Measurements from ENCODE around the gene LRRC27. TPM values are rescaled to one million over a fixed set of nuclear protein-coding genes. Genes with fewer than 3 reads are reported as not detected.

The LRRC27 gene
- total and polyA plus RNA-seq, 7 experiments from 2014 or later, result 1.8 to 10.8 (median 6.0) TPM

GRCh38 chr10:132363921-132364593 is 32.1 kb downstream of the LRRC27 start:
- Histone ChIP-seq H3K36me3 (ENCODE audit: control insufficient read depth in 2 of 3, insufficient read depth in 3 of 3, low read length in 3 of 3) (no peaks in the 10 kb centered on the region), H3K9me3 (ENCODE audit: control insufficient read depth in 2 of 3, low read length in 3 of 3) (no peaks in the 10 kb centered on the region), H3K27me3 (ENCODE audit: control insufficient read depth in 2 of 2, insufficient read depth in 2 of 2, low read length in 2 of 2) (no peaks in the 10 kb centered on the region), H3K27ac (ENCODE audit: low read depth, low read length) (no peak overlapping the region), H3K4me1 (ENCODE audit: control insufficient read depth in 2 of 2, insufficient read depth in 2 of 2, low read length in 2 of 2) (no peaks in the 10 kb centered on the region), H3K4me3 (ENCODE audit: low read length) (no peak overlapping the region)
- intact Hi-C loops (cut with micrococcal nuclease), result no loop called here
- peak; percentile 61 for ATAC-seq
- peaks cover 0 to 8% (median 0%) of the 10 kb centered on the region in 11 donors for H3K9me3 Mint-ChIP-seq
- H3K27me3 Mint-ChIP-seq, result peaks cover 0 to 5% (median 0%) of the 10 kb centered on the region in 5 donors
- DNase-seq, result no peak
- H3K4me3 Mint-ChIP-seq, result no peak overlapping the region
- H3K4me1 Mint-ChIP-seq, result peaks cover 0 to 10% (median 5%) of the 10 kb centered on the region in 7 donors
- H3K27ac Mint-ChIP-seq, result peak overlapping the region in 3 of 9 donors; percentile 0 to 72 (median 28)
- ChIA-PET CTCF (no interaction called here), POLR2A (no interaction called here)
- peaks cover 7 to 28% (median 9%) of the 10 kb centered on the region in 5 donors for H3K36me3 Mint-ChIP-seq

GRCh38 chr10:132364594-132364970 is 32.6 kb downstream of the LRRC27 start:
- H3K9me3 Mint-ChIP-seq, result peaks cover 0 to 8% (median 0%) of the 10 kb centered on the region in 11 donors
- peak overlapping the region in 3 of 9 donors; percentile 0 to 36 (median 28) for H3K27ac Mint-ChIP-seq
- DNase-seq (peak in 1 of 9 donors; percentile 65), ATAC-seq (peak; percentile 60)
- intact Hi-C loops (cut with micrococcal nuclease), result no loop called here
- peaks cover 7 to 31% (median 9%) of the 10 kb centered on the region in 5 donors for H3K36me3 Mint-ChIP-seq
- ChIA-PET CTCF (no interaction called here), POLR2A (no interaction called here)
- H3K4me1 ChIP-seq (ENCODE audit: control insufficient read depth in 2 of 2, insufficient read depth in 2 of 2, low read length in 2 of 2), result no peaks in the 10 kb centered on the region
- H3K27me3 Mint-ChIP-seq, result peaks cover 0 to 5% (median 0%) of the 10 kb centered on the region in 5 donors
- no peaks in the 10 kb centered on the region for H3K9me3 ChIP-seq (ENCODE audit: control insufficient read depth in 2 of 3, low read length in 3 of 3)
- no peak overlapping the region for H3K4me3 ChIP-seq (ENCODE audit: low read length)
- no peaks in the 10 kb centered on the region for H3K27me3 ChIP-seq (ENCODE audit: control insufficient read depth in 2 of 2, insufficient read depth in 2 of 2, low read length in 2 of 2)
- no peak overlapping the region for H3K27ac ChIP-seq (ENCODE audit: low read depth, low read length)
- H3K4me1 Mint-ChIP-seq, result peaks cover 0 to 10% (median 5%) of the 10 kb centered on the region in 7 donors
- H3K4me3 Mint-ChIP-seq, result no peak overlapping the region
- H3K36me3 ChIP-seq (ENCODE audit: control insufficient read depth in 2 of 3, insufficient read depth in 3 of 3, low read length in 3 of 3), result no peaks in the 10 kb centered on the region

GRCh38 chr10:132365102-132365501 is 33.1 kb downstream of the LRRC27 start:
- intact Hi-C loops (cut with micrococcal nuclease), result no loop called here
- H3K9me3 Mint-ChIP-seq, result peaks cover 0 to 8% (median 0%) of the 10 kb centered on the region in 11 donors
- ATAC-seq, result no peak

GRCh38 chr10:132366006-132366405 is 34.0 kb downstream of the LRRC27 start:
- peaks cover 0 to 10% (median 5%) of the 10 kb centered on the region in 7 donors for H3K4me1 Mint-ChIP-seq

More at GRCh38 chr10:132365102-132365501, 33.1 kb downstream of the LRRC27 start:
- H3K36me3 Mint-ChIP-seq, result peaks cover 7 to 31% (median 9%) of the 10 kb centered on the region in 5 donors
- H3K27me3 ChIP-seq (ENCODE audit: control insufficient read depth in 2 of 2, insufficient read depth in 2 of 2, low read length in 2 of 2), result no peaks in the 10 kb centered on the region
- peaks cover 0 to 10% (median 5%) of the 10 kb centered on the region in 7 donors for H3K4me1 Mint-ChIP-seq
- no peak overlapping the region for H3K27ac ChIP-seq (ENCODE audit: low read depth, low read length)
- no peaks in the 10 kb centered on the region for H3K9me3 ChIP-seq (ENCODE audit: control insufficient read depth in 2 of 3, low read length in 3 of 3)
- H3K4me3 Mint-ChIP-seq, result no peak overlapping the region
- CTCF ChIA-PET, result no interaction called here
- no peak overlapping the region for H3K4me3 ChIP-seq (ENCODE audit: low read length)
- peak overlapping the region in 1 of 9 donors; percentile 18 for H3K27ac Mint-ChIP-seq
- POLR2A ChIA-PET, result no interaction called here
- peaks cover 0 to 5% (median 0%) of the 10 kb centered on the region in 5 donors for H3K27me3 Mint-ChIP-seq
- DNase-seq, result no peak
- no peaks in the 10 kb centered on the region for H3K36me3 ChIP-seq (ENCODE audit: control insufficient read depth in 2 of 3, insufficient read depth in 3 of 3, low read length in 3 of 3)
- no peaks in the 10 kb centered on the region for H3K4me1 ChIP-seq (ENCODE audit: control insufficient read depth in 2 of 2, insufficient read depth in 2 of 2, low read length in 2 of 2)

GRCh38 chr10:132366499-132366898 is 34.5 kb downstream of the LRRC27 start:
- H3K4me3 Mint-ChIP-seq, result no peak overlapping the region
- Histone ChIP-seq H3K36me3 (ENCODE audit: control insufficient read depth in 2 of 3, insufficient read depth in 3 of 3, low read length in 3 of 3) (no peaks in the 10 kb centered on the region), H3K4me3 (ENCODE audit: low read length) (no peak overlapping the region), H3K9me3 (ENCODE audit: control insufficient read depth in 2 of 3, low read length in 3 of 3) (no peaks in the 10 kb centered on the region), H3K27ac (ENCODE audit: low read depth, low read length) (no peak overlapping the region), H3K4me1 (ENCODE audit: control insufficient read depth in 2 of 2, insufficient read depth in 2 of 2, low read length in 2 of 2) (peaks cover 0 to 3% of the 10 kb centered on the region in 2 donors), H3K27me3 (ENCODE audit: control insufficient read depth in 2 of 2, insufficient read depth in 2 of 2, low read length in 2 of 2) (no peaks in the 10 kb centered on the region)
- ChIA-PET POLR2A (no interaction called here), CTCF (no interaction called here)
- intact Hi-C loops (cut with micrococcal nuclease), result no loop called here
- H3K27ac Mint-ChIP-seq, result no peak overlapping the region
- H3K36me3 Mint-ChIP-seq, result peaks cover 7 to 31% (median 9%) of the 10 kb centered on the region in 5 donors
- H3K9me3 Mint-ChIP-seq, result peaks cover 0 to 8% (median 0%) of the 10 kb centered on the region in 11 donors
- ATAC-seq, result no peak
- no peak for DNase-seq
- H3K4me1 Mint-ChIP-seq, result peaks cover 0 to 11% (median 7%) of the 10 kb centered on the region in 7 donors
- peaks cover 0 to 5% (median 0%) of the 10 kb centered on the region in 5 donors for H3K27me3 Mint-ChIP-seq

More at GRCh38 chr10:132366006-132366405, 34.0 kb downstream of the LRRC27 start:
- Histone ChIP-seq H3K4me3 (ENCODE audit: low read length) (no peak overlapping the region), H3K27me3 (ENCODE audit: control insufficient read depth in 2 of 2, insufficient read depth in 2 of 2, low read length in 2 of 2) (no peaks in the 10 kb centered on the region), H3K4me1 (ENCODE audit: control insufficient read depth in 2 of 2, insufficient read depth in 2 of 2, low read length in 2 of 2) (no peaks in the 10 kb centered on the region), H3K36me3 (ENCODE audit: control insufficient read depth in 2 of 3, insufficient read depth in 3 of 3, low read length in 3 of 3) (no peaks in the 10 kb centered on the region), H3K27ac (ENCODE audit: low read depth, low read length) (no peak overlapping the region), H3K9me3 (ENCODE audit: control insufficient read depth in 2 of 3, low read length in 3 of 3) (no peaks in the 10 kb centered on the region)
- no peak for ATAC-seq
- peaks cover 7 to 31% (median 9%) of the 10 kb centered on the region in 5 donors for H3K36me3 Mint-ChIP-seq
- ChIA-PET CTCF (no interaction called here), POLR2A (no interaction called here)
- intact Hi-C loops (cut with micrococcal nuclease), result no loop called here
- H3K27ac Mint-ChIP-seq, result no peak overlapping the region
- peaks cover 0 to 5% (median 0%) of the 10 kb centered on the region in 5 donors for H3K27me3 Mint-ChIP-seq
- H3K4me3 Mint-ChIP-seq, result no peak overlapping the region
- DNase-seq, result no peak
- peaks cover 0 to 8% (median 0%) of the 10 kb centered on the region in 11 donors for H3K9me3 Mint-ChIP-seq

GRCh38 chr10:132368391-132368790 is 36.4 kb downstream of the LRRC27 start:
- Mint-ChIP-seq H3K9me3 (peaks cover 0 to 8% (median 0%) of the 10 kb centered on the region in 11 donors), H3K4me3 (no peak overlapping the region), H3K27me3 (peaks cover 0 to 5% (median 0%) of the 10 kb centered on the region in 5 donors), H3K36me3 (peaks cover 7 to 31% (median 9%) of the 10 kb centered on the region in 5 donors), H3K27ac (no peak overlapping the region), H3K4me1 (peaks cover 5 to 18% (median 11%) of the 10 kb centered on the region in 7 donors)
- CTCF ChIA-PET, result no interaction called here
- ATAC-seq, result no peak
- POLR2A ChIA-PET, result no interaction called here
- DNase-seq, result no peak
- intact Hi-C loops (cut with micrococcal nuclease), result no loop called here
- H3K9me3 ChIP-seq (ENCODE audit: control insufficient read depth in 2 of 3, low read length in 3 of 3), result no peaks in the 10 kb centered on the region
- H3K4me1 ChIP-seq (ENCODE audit: control insufficient read depth in 2 of 2, insufficient read depth in 2 of 2, low read length in 2 of 2), result peaks cover 0 to 9% of the 10 kb centered on the region in 2 donors
- no peaks in the 10 kb centered on the region for H3K36me3 ChIP-seq (ENCODE audit: control insufficient read depth in 2 of 3, insufficient read depth in 3 of 3, low read length in 3 of 3)
- no peak overlapping the region for H3K4me3 ChIP-seq (ENCODE audit: low read length)
- H3K27ac ChIP-seq (ENCODE audit: low read depth, low read length), result no peak overlapping the region
- no peaks in the 10 kb centered on the region for H3K27me3 ChIP-seq (ENCODE audit: control insufficient read depth in 2 of 2, insufficient read depth in 2 of 2, low read length in 2 of 2)
